ENCODE results near the gene PIK3R4. TPM values are rescaled to one million over a fixed set of nuclear protein-coding genes. Genes with fewer than 3 reads are reported as not detected.

Gene PIK3R4
- total RNA-seq, 2 experiments from 2014 or later: 26.0 to 28.7 TPM

DNA sequence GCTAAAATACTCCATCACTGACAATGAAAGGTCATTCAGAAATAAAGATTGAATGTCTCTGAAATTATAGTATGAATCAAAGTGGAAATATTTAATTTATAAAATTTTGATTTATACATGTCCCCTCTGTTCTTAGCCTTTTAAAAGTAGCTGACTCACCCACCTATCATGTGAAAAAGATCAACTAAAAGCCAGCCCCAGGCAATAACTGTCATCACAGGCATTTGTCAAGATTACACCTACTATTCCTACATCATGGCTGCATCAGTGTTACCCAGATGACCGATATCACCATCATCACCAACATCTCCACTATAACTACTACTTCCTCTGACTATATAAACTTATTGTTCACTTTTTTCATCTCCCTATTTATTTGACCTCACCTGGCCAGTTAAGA lies 14.3 kb upstream of the PIK3R4 start:
- no peak for DNase-seq
- CTCF ChIA-PET: interaction anchor here (1.1 kb wide), 1 partner anchor 50 kb away, joined by 3 read pairs; no protein-coding TSS in a partner anchor
- Mint-ChIP-seq H3K4me1 (peaks cover 13% of the 10 kb centered on the region), H3K27ac (no peak overlapping the region), H3K27me3 (peaks cover 3% of the 10 kb centered on the region), H3K9me3 (no peaks in the 10 kb centered on the region), H3K4me3 (no peak overlapping the region), H3K36me3 (ENCODE audit: low read depth) (no peaks in the 10 kb centered on the region)
- POLR2A ChIA-PET: no interaction called here

DNA sequence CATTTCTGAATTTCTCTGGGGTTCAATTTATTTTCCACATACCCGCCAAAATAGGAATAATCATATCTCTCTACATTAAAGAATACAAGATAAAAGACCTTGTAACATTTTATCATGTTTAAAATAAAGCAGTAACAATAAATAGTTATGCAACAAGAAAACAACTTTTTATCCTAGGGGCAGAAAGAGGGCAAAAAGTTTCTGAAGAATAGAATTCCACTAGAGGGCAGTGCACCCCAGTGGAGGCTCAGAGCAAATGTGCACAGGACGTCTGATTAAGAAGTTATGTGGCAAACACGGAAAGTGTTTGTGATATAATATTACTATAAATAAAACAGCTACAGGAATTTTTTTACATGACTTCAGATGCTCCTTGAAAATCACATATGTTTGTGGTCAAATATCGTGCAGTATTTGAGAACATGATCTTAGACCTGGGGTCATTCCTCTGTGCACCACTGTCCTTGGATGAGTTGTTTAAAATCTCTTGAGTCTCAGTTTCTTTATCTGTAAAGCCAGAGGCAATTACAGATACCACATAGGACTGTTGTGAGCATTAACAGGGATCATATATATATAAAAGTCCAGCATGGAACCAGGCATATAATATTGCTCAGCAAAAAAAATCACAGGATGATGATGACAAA lies 13.2 kb upstream of the PIK3R4 start:
- CTCF ChIA-PET: interaction anchor here (0.6 to 1.7 kb wide), 5 partner anchors 13 to 216 kb away, joined by 3 to 13 read pairs (median 3); partner anchors contain the start of genes ATP2C1 and PIK3R4
- Mint-ChIP-seq H3K4me3 (no peak overlapping the region), H3K36me3 (ENCODE audit: low read depth) (no peaks in the 10 kb centered on the region), H3K4me1 (peaks cover 13% of the 10 kb centered on the region), H3K27me3 (peaks cover 1% of the 10 kb centered on the region), H3K27ac (no peak overlapping the region), H3K9me3 (no peaks in the 10 kb centered on the region)
- DNase-seq: peak; percentile 70
- POLR2A ChIA-PET: interaction anchor here (1.3 kb wide), 1 partner anchor 134 kb away, joined by 3 read pairs; the partner anchor contains the start of gene ATP2C1

DNA sequence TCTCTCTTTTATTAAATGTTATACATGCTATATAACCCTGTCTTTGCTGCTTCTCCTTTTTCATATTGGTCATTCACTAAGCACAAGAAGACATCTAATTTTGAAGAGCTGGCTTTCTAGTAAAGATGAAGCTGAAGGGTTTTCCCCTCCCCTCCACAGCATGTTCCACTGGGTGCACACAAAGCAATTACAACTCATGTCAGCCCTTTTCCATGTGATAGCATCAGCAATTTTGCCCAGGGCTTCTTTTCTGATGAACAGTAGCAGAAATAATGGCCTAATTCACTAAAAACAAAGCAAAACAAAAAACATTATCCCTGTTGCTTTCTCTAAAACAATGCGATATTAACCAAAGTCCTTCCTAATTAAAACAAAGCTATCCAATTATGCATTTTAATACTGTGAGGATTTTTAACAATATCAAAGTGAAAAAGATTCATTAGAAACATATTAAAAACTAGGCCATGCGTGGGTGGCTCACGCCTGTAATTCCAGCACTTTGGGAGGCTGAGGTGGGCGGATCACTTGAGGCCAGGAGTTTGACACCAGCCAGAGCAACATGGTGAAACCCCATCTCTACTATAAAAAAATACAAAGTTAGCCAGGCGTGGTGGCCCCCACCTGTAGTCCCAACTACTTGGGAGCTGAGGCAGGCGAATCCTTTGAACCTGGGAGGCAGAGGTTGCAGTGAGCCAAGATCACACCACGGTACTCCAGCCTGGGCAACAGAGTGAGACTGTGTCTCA lies 12.2 kb upstream of the PIK3R4 start:
- POLR2A ChIA-PET: interaction anchor here (1.3 kb wide), 1 partner anchor 135 kb away, joined by 3 read pairs; the partner anchor contains the start of gene ATP2C1
- Mint-ChIP-seq H3K27me3 (no peaks in the 10 kb centered on the region), H3K4me3 (no peak overlapping the region), H3K4me1 (peaks cover 13% of the 10 kb centered on the region), H3K27ac (no peak overlapping the region), H3K36me3 (ENCODE audit: low read depth) (no peaks in the 10 kb centered on the region), H3K9me3 (no peaks in the 10 kb centered on the region)
- CTCF ChIA-PET: interaction anchor here (0.6 to 1.7 kb wide), 3 partner anchors 135 to 217 kb away, joined by 3 to 13 read pairs (median 8); partner anchors contain the start of gene ATP2C1
- no peak for DNase-seq

DNA sequence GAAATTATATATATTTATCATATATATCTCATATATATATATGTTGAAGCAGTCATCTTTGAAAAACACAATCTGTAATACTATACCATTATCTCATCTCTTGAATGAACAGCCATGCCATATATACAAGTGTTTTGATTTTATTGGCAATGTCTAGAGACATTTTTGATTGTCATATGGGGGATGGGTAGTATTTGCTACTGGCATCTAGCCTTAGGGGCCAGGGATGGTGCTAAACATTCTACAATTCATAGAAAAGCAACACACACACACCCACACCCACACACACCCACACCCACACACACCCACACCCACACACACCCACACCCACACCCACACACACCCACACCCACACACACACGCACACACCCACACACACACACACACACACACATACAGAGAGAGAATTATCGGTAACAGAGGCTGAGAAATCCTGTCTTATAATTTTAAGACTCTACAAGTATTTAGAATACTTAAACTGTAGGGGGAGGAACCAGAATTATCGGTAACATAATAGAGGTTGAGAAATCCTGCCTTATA lies 11.1 kb upstream of the PIK3R4 start:
- CTCF ChIA-PET: interaction anchor here (1.7 kb wide), 1 partner anchor 136 kb away, joined by 13 read pairs; the partner anchor contains the start of gene ATP2C1
- H3K4me1 Mint-ChIP-seq: peaks cover 13% of the 10 kb centered on the region
- POLR2A ChIA-PET: no interaction called here
- H3K27me3 Mint-ChIP-seq: peaks cover 2% of the 10 kb centered on the region
- no peaks in the 10 kb centered on the region for H3K9me3 Mint-ChIP-seq
- no peak overlapping the region for H3K4me3 Mint-ChIP-seq
- no peak overlapping the region for H3K27ac Mint-ChIP-seq
- DNase-seq: no peak
- H3K36me3 Mint-ChIP-seq (ENCODE audit: low read depth): no peaks in the 10 kb centered on the region

DNA sequence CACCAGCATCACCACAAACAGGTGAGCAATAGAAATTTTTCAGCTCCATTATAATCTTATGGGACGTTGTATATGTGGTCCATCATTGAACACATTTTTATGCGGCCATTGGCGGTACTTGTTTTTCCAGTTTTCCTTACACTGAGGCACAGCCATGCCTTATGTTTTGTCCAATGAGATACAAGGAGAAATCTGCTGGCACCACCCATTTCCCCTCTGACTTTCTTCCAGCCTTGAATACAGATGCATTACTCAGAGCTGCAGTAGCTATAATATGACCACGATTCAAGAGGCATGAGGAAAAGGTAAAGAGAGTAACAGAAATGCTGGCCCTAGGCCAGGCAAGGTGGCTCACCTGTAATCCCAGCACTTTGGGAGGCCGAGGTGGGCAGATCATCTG lies 9.0 kb upstream of the PIK3R4 start:
- no peak overlapping the region for H3K27ac Mint-ChIP-seq
- H3K4me3 Mint-ChIP-seq: no peak overlapping the region
- ChIA-PET CTCF (no interaction called here), POLR2A (no interaction called here)
- no peaks in the 10 kb centered on the region for H3K9me3 Mint-ChIP-seq
- H3K36me3 Mint-ChIP-seq (ENCODE audit: low read depth): no peaks in the 10 kb centered on the region
- DNase-seq: no peak
- peaks cover 2% of the 10 kb centered on the region for H3K27me3 Mint-ChIP-seq
- H3K4me1 Mint-ChIP-seq: peaks cover 6% of the 10 kb centered on the region

DNA sequence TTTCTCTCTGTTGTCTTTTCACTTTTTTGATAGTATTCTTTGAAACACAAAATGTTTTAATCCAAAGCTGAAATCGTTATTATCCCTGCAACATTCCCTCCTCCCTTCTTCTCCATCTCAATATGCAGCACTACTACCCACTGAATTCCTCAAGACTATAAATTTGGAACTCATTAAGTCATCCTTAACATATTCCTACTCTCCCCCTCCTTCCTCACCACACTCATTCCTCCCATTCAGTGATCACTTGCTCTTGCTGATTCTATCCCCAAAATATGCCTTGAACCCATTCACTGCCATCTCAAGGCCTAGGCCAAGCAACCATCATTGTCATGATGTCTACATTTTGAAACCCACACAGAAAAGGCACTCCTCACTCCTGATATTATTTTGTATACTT lies 2.4 kb upstream of the PIK3R4 start:
- ChIA-PET POLR2A (interaction anchor here (0.6 kb wide), 1 partner anchor 278 kb away, joined by 3 read pairs; the partner anchor contains the start of genes ASTE1 and NEK11), CTCF (interaction anchor here (0.9 to 2.8 kb wide), 2 partner anchors 22 to 145 kb away, joined by 4 to 7 read pairs; partner anchors contain the start of gene ATP2C1)
- peaks cover 2% of the 10 kb centered on the region for H3K27me3 Mint-ChIP-seq
- peaks cover 28% of the 10 kb centered on the region for H3K4me1 Mint-ChIP-seq
- no peak for DNase-seq
- H3K36me3 Mint-ChIP-seq (ENCODE audit: low read depth): peaks cover 3% of the 10 kb centered on the region
- H3K9me3 Mint-ChIP-seq: no peaks in the 10 kb centered on the region
- no peak overlapping the region for H3K4me3 Mint-ChIP-seq
- no peak overlapping the region for H3K27ac Mint-ChIP-seq

DNA sequence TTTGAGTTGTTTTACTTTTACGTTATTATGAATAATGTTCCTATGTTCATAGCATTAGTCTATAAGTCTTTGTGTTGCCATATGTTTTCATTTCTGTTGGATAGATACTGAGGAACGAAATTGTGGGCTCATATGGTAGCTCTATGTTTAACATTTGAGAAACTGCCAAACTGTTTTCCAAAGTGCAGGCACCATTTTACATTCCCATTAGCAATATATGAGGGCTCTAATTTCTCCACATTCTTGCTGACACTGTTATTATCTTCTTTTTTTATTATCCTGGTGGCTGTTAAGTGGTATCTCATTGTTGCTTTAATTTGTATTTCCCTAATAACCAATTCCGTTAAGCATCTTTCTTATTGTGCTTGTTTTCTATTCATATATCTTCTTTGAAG lies 1.8 kb upstream of the PIK3R4 start:
- Mint-ChIP-seq H3K9me3 (no peaks in the 10 kb centered on the region), H3K36me3 (ENCODE audit: low read depth) (peaks cover 8% of the 10 kb centered on the region), H3K27me3 (peaks cover 2% of the 10 kb centered on the region), H3K4me1 (peaks cover 34% of the 10 kb centered on the region), H3K4me3 (no peak overlapping the region), H3K27ac (peak overlapping the region; percentile 100)
- no peak for DNase-seq
- CTCF ChIA-PET: interaction anchor here (2.8 kb wide), 1 partner anchor 145 kb away, joined by 7 read pairs; the partner anchor contains the start of gene ATP2C1
- POLR2A ChIA-PET: no interaction called here

DNA sequence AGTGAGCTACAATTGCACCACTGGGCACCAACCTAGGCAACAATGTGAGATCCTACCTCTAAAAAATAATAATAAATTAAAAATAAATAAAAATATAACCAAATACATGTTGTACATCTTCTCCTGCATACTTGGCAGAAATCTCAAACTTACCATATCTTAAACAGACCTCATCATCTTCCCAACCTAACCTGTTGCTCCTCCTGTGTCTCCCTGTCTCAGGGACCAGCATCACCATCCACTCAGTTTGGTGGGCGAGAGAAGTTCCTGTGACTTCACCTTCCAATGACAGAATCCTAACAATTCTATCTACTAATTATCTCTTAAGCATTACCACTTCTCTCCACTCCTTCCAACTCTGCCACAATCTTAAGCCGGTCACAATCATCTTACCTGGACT lies 3.3 kb downstream of the PIK3R4 start:
- H3K4me1 Mint-ChIP-seq: peaks cover 61% of the 10 kb centered on the region
- no peaks in the 10 kb centered on the region for H3K27me3 Mint-ChIP-seq
- H3K4me3 Mint-ChIP-seq: no peak overlapping the region
- H3K27ac Mint-ChIP-seq: no peak overlapping the region
- peaks cover 43% of the 10 kb centered on the region for H3K36me3 Mint-ChIP-seq (ENCODE audit: low read depth)
- CTCF ChIA-PET: interaction anchor here (0.6 to 1.7 kb wide), 3 partner anchors 15 to 1498 kb away, joined by 3 to 5 read pairs (median 3); no protein-coding TSS in a partner anchor
- no peaks in the 10 kb centered on the region for H3K9me3 Mint-ChIP-seq
- POLR2A ChIA-PET: no interaction called here
- no peak for DNase-seq

DNA sequence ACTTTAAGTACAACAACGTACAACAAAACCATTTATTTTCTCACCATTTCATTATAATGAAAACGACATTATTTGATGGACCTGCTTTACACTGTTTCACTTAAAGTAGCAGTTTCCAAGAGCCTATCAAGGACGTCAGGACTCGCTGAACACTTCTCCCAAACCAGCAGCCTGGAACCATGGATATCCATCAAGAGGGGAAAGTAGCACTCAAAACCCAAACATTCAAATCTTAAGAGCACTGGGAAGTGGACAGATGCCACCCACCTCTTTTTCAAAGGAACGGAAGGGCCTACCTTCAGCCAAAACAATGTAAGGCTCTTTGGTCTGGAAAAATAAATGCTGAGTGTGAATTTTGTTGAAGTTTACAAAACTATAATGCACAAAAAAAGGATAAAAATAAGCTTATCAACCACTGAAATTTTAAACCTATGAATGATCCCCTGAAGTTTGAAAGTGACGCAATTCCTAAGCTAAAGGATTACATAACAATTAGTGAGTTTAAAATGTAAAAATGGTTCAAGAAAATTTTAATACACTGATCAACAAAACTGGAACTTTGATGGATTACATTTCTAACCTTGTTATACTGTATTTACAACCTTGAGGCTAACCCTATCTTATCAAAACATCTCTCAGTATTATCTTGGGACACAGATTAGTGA lies 4.6 kb downstream of the PIK3R4 start:
- Mint-ChIP-seq H3K36me3 (ENCODE audit: low read depth) (peaks cover 50% of the 10 kb centered on the region), H3K27ac (no peak overlapping the region), H3K27me3 (no peaks in the 10 kb centered on the region), H3K4me3 (no peak overlapping the region), H3K4me1 (peaks cover 61% of the 10 kb centered on the region), H3K9me3 (no peaks in the 10 kb centered on the region)
- CTCF ChIA-PET: interaction anchor here (0.8 to 1.7 kb wide), 3 partner anchors 13 to 263 kb away, joined by 3 to 5 read pairs (median 3); partner anchors contain the start of gene ATP2C1
- POLR2A ChIA-PET: no interaction called here
- DNase-seq: no peak

DNA sequence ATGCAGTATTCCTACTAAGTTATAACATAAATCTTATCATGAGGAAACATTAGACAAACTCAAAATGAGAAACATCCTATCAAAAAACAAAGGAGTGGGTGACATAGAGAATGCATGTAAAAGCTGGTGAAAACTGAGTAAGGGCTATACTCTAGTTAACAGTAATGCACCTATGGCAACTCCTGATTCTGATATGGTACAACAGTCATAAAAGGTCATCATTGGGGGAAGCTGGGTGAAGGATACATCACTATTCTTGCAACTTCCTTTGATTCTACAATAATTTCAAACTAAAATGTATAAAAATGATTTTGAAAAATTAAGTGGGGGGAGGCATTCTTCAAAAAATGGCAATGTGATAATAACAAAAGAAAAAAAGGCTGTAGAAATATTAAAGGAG lies 6.8 kb downstream of the PIK3R4 start:
- H3K4me1 Mint-ChIP-seq: peaks cover 57% of the 10 kb centered on the region
- CTCF ChIA-PET: no interaction called here
- peaks cover 69% of the 10 kb centered on the region for H3K36me3 Mint-ChIP-seq (ENCODE audit: low read depth)

DNA sequence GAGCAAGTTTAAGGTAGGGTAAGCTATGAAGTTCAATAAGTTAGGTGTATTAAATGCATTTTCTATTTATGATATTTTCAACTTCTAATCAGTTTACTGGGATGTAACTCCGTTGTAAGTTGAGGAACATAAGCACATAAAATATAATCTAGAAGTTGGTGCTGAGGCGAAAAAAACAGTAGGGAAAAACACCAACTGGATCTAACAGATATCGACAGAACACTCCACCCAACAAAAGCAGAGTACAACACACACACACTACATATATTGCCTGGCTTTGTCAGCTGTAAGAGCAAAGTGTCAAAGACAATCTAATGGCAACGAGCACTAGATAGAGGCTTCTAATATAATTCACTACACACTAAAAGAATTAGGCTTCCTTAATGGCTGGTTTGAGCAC lies 8.4 kb downstream of the PIK3R4 start:
- H3K4me1 Mint-ChIP-seq: peaks cover 41% of the 10 kb centered on the region
- no peaks in the 10 kb centered on the region for H3K27me3 Mint-ChIP-seq
- peaks cover 61% of the 10 kb centered on the region for H3K36me3 Mint-ChIP-seq (ENCODE audit: low read depth)
- H3K9me3 Mint-ChIP-seq: no peaks in the 10 kb centered on the region
- DNase-seq: no peak
- no peak overlapping the region for H3K27ac Mint-ChIP-seq
- POLR2A ChIA-PET: interaction anchor here (0.5 kb wide), 1 partner anchor 11 kb away, joined by 3 read pairs; no protein-coding TSS in a partner anchor
- H3K4me3 Mint-ChIP-seq: no peak overlapping the region
- CTCF ChIA-PET: no interaction called here

More for the DNA sequence above, 6.8 kb downstream of the PIK3R4 start:
- no peaks in the 10 kb centered on the region for H3K9me3 Mint-ChIP-seq
- H3K27ac Mint-ChIP-seq: no peak overlapping the region
- H3K27me3 Mint-ChIP-seq: no peaks in the 10 kb centered on the region
- no peak for DNase-seq
- POLR2A ChIA-PET: no interaction called here
- H3K4me3 Mint-ChIP-seq: no peak overlapping the region

DNA sequence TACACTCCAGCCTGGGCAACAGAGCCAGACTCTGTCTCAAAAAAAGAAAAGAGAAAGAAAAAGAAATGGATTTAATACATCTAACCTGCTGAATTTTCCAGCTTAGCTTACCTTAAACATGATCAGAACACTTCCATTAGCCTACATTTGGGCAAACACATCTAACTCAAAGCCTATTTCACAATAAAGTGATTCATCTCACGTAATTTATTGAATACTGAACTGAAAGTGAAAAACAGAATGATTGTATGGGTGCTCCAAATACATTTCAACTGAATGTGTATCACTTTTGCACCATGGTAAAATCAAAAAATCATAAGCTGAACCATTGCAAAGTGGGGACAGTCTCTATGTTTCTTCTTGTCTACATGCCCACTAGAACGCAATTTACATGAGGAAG lies 9.0 kb downstream of the PIK3R4 start:
- DNase-seq: no peak
- Mint-ChIP-seq H3K27ac (no peak overlapping the region), H3K4me1 (peaks cover 35% of the 10 kb centered on the region), H3K4me3 (no peak overlapping the region), H3K36me3 (ENCODE audit: low read depth) (peaks cover 59% of the 10 kb centered on the region), H3K27me3 (no peaks in the 10 kb centered on the region), H3K9me3 (no peaks in the 10 kb centered on the region)
- CTCF ChIA-PET: no interaction called here
- POLR2A ChIA-PET: interaction anchor here (0.5 kb wide), 1 partner anchor 10 kb away, joined by 3 read pairs; no protein-coding TSS in a partner anchor
